GM23338 (cell line): Measurements from ENCODE around the gene THTPA.

Experiments
- CREB1 ChIP-seq: fragments of 250-450 bp; sonication (Bioruptor Pico); IDR thresholded peaks from 2 replicates; pipeline ENCODE4 v1.5.0; 2020; ENCODE audit warnings: low read depth, mild to moderate bottlenecking, moderate library complexity
- CTCF ChIP-seq, 2 experiments: fragments of 200-600 bp in 1 of 2; sonication (generic) in 1 of 2; conservative IDR thresholded peaks; 2 replicates each; pipeline versions ENCODE4 v1.5.1 to v1.6.1; 2016 to 2017; ENCODE audit warnings: antibody characterized with exemption in 2 of 2, low read depth in 2 of 2, mild to moderate bottlenecking in 2 of 2, moderate library complexity in 1 of 2
- EZH2 ChIP-seq: fragments of 200-600 bp; sonication (generic); IDR thresholded peaks from one replicate; pipeline ENCODE4 v1.8.0; 2017; ENCODE audit warnings: antibody characterized with exemption, mild to moderate bottlenecking, low read depth; ENCODE audit not compliant: unreplicated experiment
- EZH2phosphoT487 ChIP-seq: fragments of 200-600 bp; sonication (generic); IDR thresholded peaks from one replicate; pipeline ENCODE4 v1.8.1; 2018; ENCODE audit warnings: antibody characterized with exemption; ENCODE audit not compliant: unreplicated experiment
- JUNB ChIP-seq: IDR thresholded peaks from one replicate; pipeline ENCODE4 v1.6.1; 2016; ENCODE audit warnings: antibody characterized with exemption; ENCODE audit not compliant: unreplicated experiment
- POLR2AphosphoS5 ChIP-seq: IDR thresholded peaks from 2 replicates; pipeline ENCODE4 v1.6.1; 2016; ENCODE audit warnings: antibody characterized with exemption, low read depth
- REST ChIP-seq: IDR thresholded peaks from one replicate; pipeline ENCODE4 v1.6.1; 2018; ENCODE audit warnings: antibody characterized with exemption; ENCODE audit not compliant: unreplicated experiment

GRCh38 chr14:23543403-23543802, 12.7 kb upstream of the THTPA start:
- TF ChIP-seq EZH2phosphoT487 (no peak), POLR2AphosphoS5 (no peak; the same call in 1 of the 2 replicates), EZH2 (no peak), CTCF (conservative IDR thresholded peaks at IDR 0.05; ENCODE audit: low read depth in 2 of 2) (no peak), JUNB (no peak), REST (no peak), CREB1 (CRISPR knock-in tag) (no peak)
